HepG2 (cell line): ENCODE measurements around the gene BRD2. TPM values are rescaled to one million over a fixed set of nuclear protein-coding genes. Genes with fewer than 3 reads are reported as not detected.

Source experiments
- CENPX ChIP-seq: sonication (generic); formaldehyde crosslinking; IDR thresholded peaks from 2 replicates; pipeline ENCODE4 v1.9.0; 2021; ENCODE audit warnings: mild to moderate bottlenecking, missing genetic modification reagents, moderate library complexity
- DNMT3B ChIP-seq: conservative IDR thresholded peaks from 2 replicates; pipeline ENCODE4 v1.6.1; 2016; ENCODE audit warnings: missing biosample characterization, control low read depth
- ELF4 ChIP-seq: sonication (generic); formaldehyde crosslinking; IDR thresholded peaks from 2 replicates; pipeline ENCODE4 v1.5.0; 2020; ENCODE audit warnings: missing genetic modification reagents, mild to moderate bottlenecking, moderate library complexity, borderline replicate concordance
- HOXA7 ChIP-seq: sonication (generic); formaldehyde crosslinking; IDR thresholded peaks from 2 replicates; pipeline ENCODE4 v1.8.1; 2022; ENCODE audit warnings: mild to moderate bottlenecking, missing genetic modification reagents, moderate library complexity
- HOXD1 ChIP-seq: sonication (generic); formaldehyde crosslinking; IDR thresholded peaks from 2 replicates; pipeline ENCODE4 v1.5.0; 2020; ENCODE audit warnings: missing genetic modification reagents
- LBX2 ChIP-seq: sonication (generic); formaldehyde crosslinking; IDR thresholded peaks from 2 replicates; pipeline ENCODE4 v1.5.0; 2020; ENCODE audit warnings: missing genetic modification reagents, mild to moderate bottlenecking, borderline replicate concordance
- MIXL1 ChIP-seq: IDR thresholded peaks from 2 replicates; pipeline ENCODE4 v1.6.1; 2016
- NBN ChIP-seq: fragments of 450-650 bp; conservative IDR thresholded peaks from 2 replicates; pipeline ENCODE4 v1.6.1; 2017
- NR2F2 ChIP-seq: IDR thresholded peaks from 2 replicates; pipeline ENCODE4 v1.6.1; 2012; ENCODE audit warnings: low read depth, inconsistent platforms, borderline replicate concordance
- PAF1 ChIP-seq: IDR thresholded peaks from 2 replicates; pipeline ENCODE4 v1.6.1; 2016; ENCODE audit warnings: missing genetic modification reagents, missing compliant biosample characterization
- POLR2G ChIP-seq: fragments of 200-400 bp; formaldehyde crosslinking; IDR thresholded peaks from 2 replicates; pipeline ENCODE4 v1.6.1; 2018; ENCODE audit warnings: mild to moderate bottlenecking, low read depth, low read length, moderate library complexity
- RAD21 ChIP-seq: fragments of 450-650 bp; formaldehyde crosslinking; IDR thresholded peaks from 2 replicates; pipeline ENCODE4 v1.5.0; 2020; ENCODE audit warnings: mild to moderate bottlenecking
- REST ChIP-seq, 2 experiments: IDR thresholded peaks; 2 replicates each; pipeline ENCODE4 v1.6.1; 2011 to 2012; ENCODE audit warnings: low read length in 2 of 2, borderline replicate concordance in 1 of 2, low read depth in 1 of 2, mild to moderate bottlenecking in 1 of 2, moderate library complexity in 1 of 2
- SP4 ChIP-seq: sonication (generic); formaldehyde crosslinking; IDR thresholded peaks from 2 replicates; pipeline ENCODE4 v1.8.1; 2023; ENCODE audit warnings: mild to moderate bottlenecking, missing genetic modification reagents
- TFAP4 ChIP-seq: sonication (generic); IDR thresholded peaks from 2 replicates; pipeline ENCODE4 v1.6.1; 2016; ENCODE audit warnings: low read depth, borderline replicate concordance
- YY1 ChIP-seq: IDR thresholded peaks from 2 replicates; pipeline ENCODE4 v1.6.1; 2011; ENCODE audit warnings: low read length, low read depth, moderate library complexity, mild to moderate bottlenecking; ENCODE audit not compliant: insufficient read depth, insufficient replicate concordance
- ZFP36 ChIP-seq: fragments of 150-350 bp; IDR thresholded peaks from 2 replicates; pipeline ENCODE4 v1.6.1; 2018; ENCODE audit warnings: borderline replicate concordance, low read length, low read depth; ENCODE audit not compliant: partially characterized antibody
- ZNF256 ChIP-seq: sonication (generic); formaldehyde crosslinking; conservative IDR thresholded peaks from 2 replicates; pipeline ENCODE4 v1.4.0; 2020; ENCODE audit warnings: missing genetic modification reagents
- ZNF558 ChIP-seq: sonication (generic); formaldehyde crosslinking; IDR thresholded peaks from 2 replicates; pipeline ENCODE4 v1.9.0; 2022; ENCODE audit warnings: mild to moderate bottlenecking, missing genetic modification reagents, borderline replicate concordance
- ZNF678 ChIP-seq: sonication (generic); formaldehyde crosslinking; IDR thresholded peaks from 2 replicates; pipeline ENCODE4 v1.4.0; 2020; ENCODE audit warnings: mild to moderate bottlenecking, missing genetic modification reagents
- ZNF790 ChIP-seq: sonication (generic); formaldehyde crosslinking; IDR thresholded peaks from 2 replicates; pipeline ENCODE4 v1.8.0; 2022; ENCODE audit warnings: missing genetic modification reagents, mild to moderate bottlenecking, borderline replicate concordance
- ZSCAN20 ChIP-seq: sonication (generic); formaldehyde crosslinking; IDR thresholded peaks from 2 replicates; pipeline ENCODE4 v1.4.0; 2020; ENCODE audit warnings: missing genetic modification reagents, mild to moderate bottlenecking, borderline replicate concordance
- polyA plus RNA-seq, 8 experiments: library from polyadenylated mRNA; depleted of rRNA in 3 of 8; stranded (reverse) in 7 of 8; unstranded in 1 of 8; fragments of >200 nt; fragmentation: Illumina TruSeq in 4 of 8; extraction: Trizol in 4 of 8; gene quantifications; 2 replicates each; pipeline versions ENCODE4 v1.2.1 to v1.2.3, GENCODE V29; 2011 to 2016; ENCODE audit warnings: low read depth in 4 of 8, missing spikeins in 1 of 8, mixed read lengths in 1 of 8; ENCODE audit not compliant: insufficient read depth in 1 of 8
- total RNA-seq, 5 experiments: library from RNA; depleted of rRNA; stranded (reverse); fragments of >200 nt; fragmentation: Illumina TruSeq; extraction: Trizol; gene quantifications; 2 replicates each; pipeline ENCODE4 v1.2.3, GENCODE V29; 2016; ENCODE audit warnings: low read depth in 1 of 5
- TF ChIP-seq, protein P1 (sequence below): sonication (generic); formaldehyde crosslinking; IDR thresholded peaks from 2 replicates; pipeline ENCODE4 v1.5.1; 2020; ENCODE audit warnings: mild to moderate bottlenecking, missing genetic modification reagents, moderate library complexity

The BRD2 gene
- total and polyA plus RNA-seq, 2 of the 13 experiments (the other 11 are each of a cell fraction or from before 2014, with no cell fraction given), result 143 to 202 TPM

DNA sequence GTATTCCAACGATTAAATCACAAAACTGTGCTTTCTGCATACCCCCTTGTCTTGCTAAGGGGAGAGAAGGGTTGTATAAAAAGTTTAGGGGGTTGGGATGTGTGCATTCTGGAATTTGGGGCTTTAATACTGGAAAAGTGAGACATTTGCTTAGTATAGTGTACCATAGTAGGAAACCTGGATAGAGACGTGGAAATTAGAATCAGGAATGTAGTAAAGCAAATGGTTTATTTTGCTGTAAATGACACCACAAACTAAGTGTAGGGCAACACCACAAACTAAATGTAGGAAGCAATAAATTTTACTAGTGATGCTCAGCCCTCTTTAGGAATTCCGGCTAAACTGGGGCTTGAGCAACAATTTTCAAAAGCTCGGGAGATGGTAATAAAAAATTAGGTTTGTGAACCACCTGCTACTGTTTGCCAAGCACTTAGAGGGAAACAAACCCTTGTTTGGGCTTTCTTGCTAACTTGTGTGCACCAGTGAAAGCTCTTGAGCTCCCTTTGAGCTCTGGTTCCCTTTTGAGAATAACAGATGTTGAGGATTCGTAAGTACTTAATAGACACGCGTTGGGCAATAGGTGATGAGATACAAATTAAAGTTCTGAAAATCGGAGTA is 13.8 kb downstream of the BRD2 start (continued):
- TF ChIP-seq ZNF678 (CRISPR knock-in tag) (no peak), SP4 (CRISPR knock-in tag) (no peak), MIXL1 (no peak), ZNF256 (CRISPR knock-in tag) (no peak), HOXD1 (no peak), ZNF790 (no peak), TFAP4 (no peak), CENPX (CRISPR knock-in tag) (no peak), ZNF558 (CRISPR knock-in tag) (no peak), LBX2 (CRISPR knock-in tag) (no peak), REST (IDR thresholded peaks at IDR 0.05; ENCODE audit: borderline replicate concordance in 1 of 2, low read depth in 1 of 2, low read length in 2 of 2) (no peak), ZFP36 (no peak), NR2F2 (no peak), ZSCAN20 (no peak), HOXA7 (no peak), NBN (no peak), POLR2G (peak; percentile 79), RAD21 (no peak), PAF1 (CRISPR knock-in tag) (peak; percentile 87; the same call in 1 of the 2 replicates), YY1 (peak; percentile 5), ELF4 (CRISPR knock-in tag) (no peak), DNMT3B (CRISPR knock-in tag) (no peak)
- TF ChIP-seq, protein P1, sequence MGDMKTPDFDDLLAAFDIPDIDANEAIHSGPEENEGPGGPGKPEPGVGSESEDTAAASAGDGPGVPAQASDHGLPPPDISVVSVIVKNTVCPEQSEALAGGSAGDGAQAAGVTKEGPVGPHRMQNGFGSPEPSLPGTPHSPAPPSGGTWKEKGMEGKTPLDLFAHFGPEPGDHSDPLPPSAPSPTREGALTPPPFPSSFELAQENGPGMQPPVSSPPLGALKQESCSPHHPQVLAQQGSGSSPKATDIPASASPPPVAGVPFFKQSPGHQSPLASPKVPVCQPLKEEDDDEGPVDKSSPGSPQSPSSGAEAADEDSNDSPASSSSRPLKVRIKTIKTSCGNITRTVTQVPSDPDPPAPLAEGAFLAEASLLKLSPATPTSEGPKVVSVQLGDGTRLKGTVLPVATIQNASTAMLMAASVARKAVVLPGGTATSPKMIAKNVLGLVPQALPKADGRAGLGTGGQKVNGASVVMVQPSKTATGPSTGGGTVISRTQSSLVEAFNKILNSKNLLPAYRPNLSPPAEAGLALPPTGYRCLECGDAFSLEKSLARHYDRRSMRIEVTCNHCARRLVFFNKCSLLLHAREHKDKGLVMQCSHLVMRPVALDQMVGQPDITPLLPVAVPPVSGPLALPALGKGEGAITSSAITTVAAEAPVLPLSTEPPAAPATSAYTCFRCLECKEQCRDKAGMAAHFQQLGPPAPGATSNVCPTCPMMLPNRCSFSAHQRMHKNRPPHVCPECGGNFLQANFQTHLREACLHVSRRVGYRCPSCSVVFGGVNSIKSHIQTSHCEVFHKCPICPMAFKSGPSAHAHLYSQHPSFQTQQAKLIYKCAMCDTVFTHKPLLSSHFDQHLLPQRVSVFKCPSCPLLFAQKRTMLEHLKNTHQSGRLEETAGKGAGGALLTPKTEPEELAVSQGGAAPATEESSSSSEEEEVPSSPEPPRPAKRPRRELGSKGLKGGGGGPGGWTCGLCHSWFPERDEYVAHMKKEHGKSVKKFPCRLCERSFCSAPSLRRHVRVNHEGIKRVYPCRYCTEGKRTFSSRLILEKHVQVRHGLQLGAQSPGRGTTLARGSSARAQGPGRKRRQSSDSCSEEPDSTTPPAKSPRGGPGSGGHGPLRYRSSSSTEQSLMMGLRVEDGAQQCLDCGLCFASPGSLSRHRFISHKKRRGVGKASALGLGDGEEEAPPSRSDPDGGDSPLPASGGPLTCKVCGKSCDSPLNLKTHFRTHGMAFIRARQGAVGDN (CRISPR knock-in tag), result no peak
